HG02970 (cell line): ENCODE data around the gene TCP11.
"Not testable (repeated sequence)": the region's sequence is repeated elsewhere in the genome, so short reads cannot be mapped to it uniquely, and the experiment has no call there.

Experiments
- ATAC-seq: cut with Tn5 transposase; IDR thresholded peaks from one replicate; pipeline ENCODE4 v1.9.1; 2021; ENCODE audit warnings: mild to moderate bottlenecking, moderate library complexity, moderate number of reproducible peaks; ENCODE audit not compliant: unreplicated experiment, low FRiP score

TCP11 gene

DNA sequence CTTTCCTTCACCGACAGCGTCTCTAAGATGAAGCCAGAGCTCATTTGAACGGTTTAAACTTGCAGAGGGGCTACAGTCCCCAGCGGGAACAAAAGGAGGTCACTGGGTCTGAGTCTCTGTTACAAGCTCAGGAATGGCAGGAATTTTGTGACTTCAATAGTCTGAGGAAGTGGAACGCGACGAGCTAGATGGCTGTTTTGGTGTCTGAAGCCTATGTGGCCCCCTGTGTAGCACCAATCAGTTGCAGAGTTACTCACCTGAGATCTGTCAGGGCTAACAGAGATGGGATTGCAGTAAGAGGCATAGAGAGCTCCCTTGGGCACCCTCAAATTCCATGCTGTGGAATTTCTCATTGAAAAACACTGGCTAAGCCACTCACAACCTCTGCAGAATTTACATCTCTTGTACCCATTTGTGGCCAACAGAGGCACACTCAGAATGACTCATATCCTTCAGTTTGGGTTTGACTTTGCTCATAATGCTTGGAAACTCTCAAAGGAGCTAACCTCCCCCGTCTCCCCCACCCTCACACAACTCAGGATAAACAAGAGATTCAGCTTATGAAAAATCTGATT lies 7.1 kb upstream of the TCP11 start:
- ATAC-seq: no peak

DNA sequence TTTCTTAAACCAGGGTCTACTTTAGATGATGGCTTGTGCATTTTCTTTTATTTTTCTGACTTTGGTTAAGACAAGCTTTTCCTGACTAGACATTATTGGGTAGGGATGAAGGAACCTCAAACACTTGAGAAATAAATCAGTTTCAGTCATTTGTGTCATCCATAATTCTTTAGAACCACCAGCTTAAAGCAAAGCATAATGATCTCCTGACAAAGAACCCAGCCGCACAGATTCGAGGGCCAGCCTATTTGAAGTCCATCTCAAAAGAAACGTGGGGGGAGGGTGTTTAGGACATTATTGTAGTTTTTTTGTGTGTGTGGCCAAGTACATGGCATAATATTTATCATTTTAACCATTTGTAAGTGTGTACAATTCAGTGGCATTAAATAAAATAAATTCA lies 6.3 kb upstream of the TCP11 start:
- ATAC-seq: no peak

DNA sequence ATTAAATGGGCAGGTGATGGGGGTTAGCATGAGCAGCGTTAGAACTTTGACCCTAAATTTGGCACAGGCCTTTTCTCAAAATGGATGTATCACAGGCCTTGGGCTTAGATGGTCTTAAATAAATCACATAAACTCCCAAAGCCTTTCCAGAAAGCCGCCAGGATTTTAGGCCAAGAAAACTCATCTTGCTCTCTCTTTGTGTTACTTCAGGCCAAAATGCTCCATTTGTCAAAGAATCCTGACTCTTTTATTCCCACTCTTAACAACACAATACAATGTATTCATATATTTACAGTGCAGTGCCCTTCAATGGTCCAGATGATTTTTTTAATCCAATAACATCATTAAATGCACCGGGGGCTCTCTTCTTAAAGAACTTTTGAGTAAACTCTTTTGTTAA lies 5.9 kb upstream of the TCP11 start:
- no peak for ATAC-seq

DNA sequence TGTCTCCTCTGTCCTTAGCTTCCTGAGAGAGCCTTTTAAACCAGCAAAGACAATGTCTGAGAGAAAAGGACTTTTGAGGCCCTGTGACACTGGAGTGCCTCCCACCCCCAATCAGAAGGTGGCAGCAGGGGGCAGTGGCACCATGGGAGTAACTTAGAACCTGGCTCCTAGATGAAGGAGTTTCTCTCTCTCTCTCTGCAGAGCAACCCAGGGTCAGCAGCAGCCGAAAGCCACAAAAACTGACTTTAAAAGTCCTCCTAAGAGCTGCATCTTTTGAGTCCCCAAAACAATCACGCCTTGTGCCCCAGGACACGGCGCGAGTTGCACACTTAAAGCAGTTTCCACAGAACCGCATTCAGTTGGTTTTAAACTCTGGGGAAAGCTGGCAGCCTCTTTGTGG lies 5.3 kb upstream of the TCP11 start:
- no peak for ATAC-seq

DNA sequence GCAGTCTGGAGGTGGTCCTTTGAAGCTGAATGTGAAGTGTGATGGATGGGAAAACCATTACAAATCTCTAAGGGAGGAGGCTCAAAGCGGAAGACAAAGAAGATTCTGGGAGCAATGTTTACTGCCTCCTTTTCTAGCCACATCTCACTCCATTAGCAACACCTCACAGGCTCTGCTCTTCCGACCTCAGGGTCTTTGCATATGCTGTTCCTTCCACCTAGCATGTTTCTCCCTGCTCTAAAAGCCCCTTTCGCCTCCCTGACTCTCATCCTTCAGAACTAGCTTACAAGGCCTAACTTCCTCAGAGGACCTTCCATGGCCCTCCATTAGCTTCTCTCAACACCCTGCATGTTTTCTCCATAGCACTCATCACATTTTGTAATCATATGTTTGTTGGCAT lies 4.6 kb upstream of the TCP11 start:
- no peak for ATAC-seq

DNA sequence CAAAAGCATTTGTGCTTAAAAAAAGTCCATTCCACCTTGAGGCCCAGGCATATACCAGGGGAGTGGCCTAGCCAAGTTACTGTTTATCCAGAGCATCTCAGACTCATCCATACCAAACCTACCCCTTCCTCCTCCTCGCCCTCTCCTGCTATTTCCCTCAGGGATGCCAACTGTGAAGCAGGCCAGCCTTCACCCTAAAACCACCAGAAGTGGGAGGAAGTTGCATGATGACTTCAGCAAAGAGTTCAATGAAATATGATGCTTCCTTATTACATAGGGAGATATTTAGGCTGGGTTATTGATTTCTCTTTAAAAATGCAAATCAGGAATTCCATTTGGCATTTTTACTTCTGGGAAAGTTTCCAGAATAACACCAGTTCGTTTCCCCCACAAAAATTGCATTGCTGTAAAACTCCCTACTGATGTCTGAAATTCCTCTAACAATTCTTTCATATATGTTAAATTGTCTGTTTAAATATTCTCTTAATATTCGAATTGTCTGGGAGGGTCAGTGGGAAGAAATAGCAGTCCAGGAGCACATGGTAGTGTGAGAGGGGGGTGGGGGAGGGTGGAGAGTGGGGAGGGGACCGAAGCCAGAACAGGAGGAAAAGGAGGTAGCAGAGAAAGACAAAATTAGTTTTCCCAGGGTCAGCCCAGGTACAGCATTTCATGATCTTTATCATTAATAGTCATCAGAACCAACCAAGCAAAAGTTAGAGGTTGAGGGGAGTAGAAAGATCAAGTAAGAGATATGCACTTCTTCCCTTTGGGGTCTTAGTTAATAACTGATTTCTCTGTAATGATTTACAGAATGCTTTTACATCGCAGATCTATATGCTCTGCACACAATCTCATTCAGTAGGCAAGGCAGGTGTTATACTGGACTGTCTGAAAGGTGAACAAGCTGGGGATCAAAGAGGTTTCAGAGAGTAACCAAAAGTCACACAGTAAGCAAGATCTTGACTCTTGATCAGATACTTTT lies 1.7 kb upstream of the TCP11 start:
- ATAC-seq: no peak

DNA sequence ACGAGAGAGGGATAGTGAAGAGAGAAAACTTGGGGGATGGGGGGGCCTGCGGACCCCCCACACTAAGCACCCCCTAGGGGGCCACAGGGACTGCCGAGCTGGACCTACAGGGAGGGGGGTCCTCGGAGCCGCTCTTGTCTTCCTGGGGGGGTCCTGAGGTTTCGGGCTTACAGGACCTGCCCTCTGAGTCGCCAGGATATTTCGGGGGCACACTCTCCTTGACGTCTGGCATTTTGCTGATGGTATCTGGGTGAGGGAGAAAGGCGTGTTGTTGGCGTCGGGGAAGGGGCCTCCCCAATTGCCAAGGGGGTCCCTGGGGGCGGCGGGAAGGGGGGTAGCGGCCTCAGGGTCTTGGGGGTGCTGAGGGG lies 516 bp downstream of the TCP11 start:
- no peak for ATAC-seq

DNA sequence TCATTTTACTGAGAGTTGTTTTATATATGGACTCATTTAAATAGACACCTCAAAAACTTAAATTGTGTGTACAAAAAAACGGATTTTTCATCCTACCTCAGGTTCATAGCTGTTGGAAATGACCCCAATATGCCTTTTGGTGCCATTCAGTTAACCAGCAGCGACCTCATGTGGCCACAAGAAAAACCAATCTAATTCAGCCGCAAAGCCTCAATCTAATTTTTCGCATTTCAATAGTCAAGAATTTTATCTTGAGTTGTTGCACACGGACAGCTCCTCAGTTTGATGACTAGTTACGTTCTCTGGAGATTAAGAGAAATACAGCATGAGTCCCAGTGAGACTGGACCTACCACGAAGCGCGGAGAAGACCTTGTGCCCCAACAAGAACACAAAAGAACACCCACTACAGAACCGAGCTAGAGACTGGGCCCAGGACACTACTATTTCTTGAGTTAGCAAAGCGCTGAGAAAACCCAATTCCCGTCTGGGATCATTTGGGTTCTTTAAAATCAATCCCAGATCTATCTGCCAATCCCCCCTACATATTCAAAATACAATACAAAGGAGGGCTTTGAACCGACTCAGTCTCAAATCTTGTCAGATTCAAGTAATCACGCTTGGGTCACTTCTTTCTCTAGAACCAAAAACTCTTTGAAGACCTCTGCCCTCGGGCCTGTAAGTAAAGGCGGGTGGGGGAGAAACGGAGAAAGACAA lies 1.1 kb downstream of the TCP11 start:
- ATAC-seq: no peak

DNA sequence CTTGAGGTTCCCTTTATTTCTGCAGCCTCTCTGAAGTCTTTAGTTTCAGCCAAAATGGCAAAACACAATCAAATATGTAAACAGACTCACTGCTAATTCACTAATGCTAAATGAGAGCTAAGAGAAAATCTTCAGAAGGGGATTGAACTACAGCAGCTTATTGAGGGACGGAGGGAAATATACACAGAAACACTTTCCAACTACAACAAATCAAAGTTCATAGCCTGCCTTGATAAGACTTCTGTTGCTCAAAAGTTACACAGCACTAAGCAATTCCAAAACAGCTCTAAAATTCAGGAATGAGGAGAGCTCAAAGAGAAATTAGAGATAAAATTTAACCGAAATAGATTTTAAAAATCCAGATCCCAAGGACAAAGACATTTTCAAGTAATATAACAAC lies 1.7 kb downstream of the TCP11 start:
- no peak for ATAC-seq

DNA sequence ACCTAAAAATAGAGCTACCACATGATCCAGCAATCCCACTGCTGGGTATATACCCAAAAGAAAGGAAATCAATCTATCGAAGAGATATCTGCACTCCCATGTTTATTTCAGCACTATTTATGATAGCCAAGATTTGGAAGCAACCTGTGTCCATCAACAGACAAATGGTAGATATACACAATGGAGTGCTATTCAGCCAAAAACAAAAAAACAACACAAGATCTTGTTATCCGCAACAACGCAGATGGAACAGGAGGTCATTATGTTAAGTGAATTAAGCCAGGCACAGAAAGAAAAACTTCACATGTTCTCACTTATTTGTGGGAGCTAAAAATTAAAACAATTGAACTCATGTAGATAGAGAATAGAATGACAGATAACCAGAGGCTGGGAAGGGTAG lies 2.9 kb downstream of the TCP11 start:
- not testable (repeated sequence) for ATAC-seq

DNA sequence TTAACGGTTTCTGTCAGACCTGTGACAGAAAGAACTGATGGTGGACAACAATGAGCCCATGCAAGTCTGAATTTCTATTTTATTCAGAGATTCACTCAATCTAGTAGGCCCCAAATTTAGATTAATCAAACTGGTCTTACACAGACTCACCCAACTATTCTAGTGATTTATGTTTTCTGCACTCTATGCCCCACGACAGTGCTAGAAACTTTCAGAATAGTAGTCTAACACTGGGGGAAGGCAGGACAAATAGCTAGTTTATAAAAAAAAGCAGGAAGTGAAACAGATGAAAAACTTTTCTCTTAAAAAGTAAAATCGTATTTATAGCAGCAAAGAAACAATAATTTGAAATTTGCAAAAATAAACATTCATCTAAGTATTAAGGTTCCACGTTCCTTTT lies 5.0 kb downstream of the TCP11 start:
- no peak for ATAC-seq

DNA sequence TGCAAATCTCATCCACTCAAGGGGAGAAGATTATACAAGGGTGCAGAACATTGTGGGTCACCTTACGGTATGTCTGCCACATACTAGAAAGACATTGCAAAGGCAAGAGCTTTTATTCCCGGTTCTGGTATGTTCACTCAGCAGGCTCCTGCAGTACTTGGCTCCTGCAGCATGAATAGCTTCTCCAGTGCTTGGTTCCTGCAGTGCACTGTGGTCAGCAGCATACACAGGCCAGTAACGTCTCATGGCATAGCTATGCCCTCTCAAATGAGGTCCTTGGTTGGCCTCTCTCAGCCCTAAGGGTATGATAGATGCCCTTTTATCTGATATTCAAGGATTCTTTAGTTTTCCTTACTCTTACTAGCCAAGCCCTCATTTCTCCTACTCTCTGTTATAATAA lies 12.6 kb downstream of the TCP11 start:
- ATAC-seq: no peak

DNA sequence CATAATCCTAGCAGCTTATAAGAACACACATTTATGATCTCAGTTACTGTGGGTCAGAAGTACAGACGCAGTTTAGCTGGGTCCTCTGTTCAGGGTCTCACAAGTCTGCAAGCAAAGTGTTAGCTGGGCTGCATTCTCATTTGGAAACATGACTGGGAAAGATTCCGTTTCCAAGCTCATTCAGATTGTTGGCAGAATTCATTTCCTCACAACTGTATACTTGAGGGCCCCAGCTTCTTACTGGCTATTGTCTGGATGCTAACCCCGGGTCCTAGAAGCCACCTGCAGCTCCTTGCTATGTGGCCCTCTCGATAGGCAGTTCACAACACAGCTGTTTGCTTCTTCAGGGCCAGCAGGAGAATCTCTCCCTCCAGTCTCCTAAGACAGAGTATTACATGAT lies 13.1 kb downstream of the TCP11 start:
- no peak for ATAC-seq

DNA sequence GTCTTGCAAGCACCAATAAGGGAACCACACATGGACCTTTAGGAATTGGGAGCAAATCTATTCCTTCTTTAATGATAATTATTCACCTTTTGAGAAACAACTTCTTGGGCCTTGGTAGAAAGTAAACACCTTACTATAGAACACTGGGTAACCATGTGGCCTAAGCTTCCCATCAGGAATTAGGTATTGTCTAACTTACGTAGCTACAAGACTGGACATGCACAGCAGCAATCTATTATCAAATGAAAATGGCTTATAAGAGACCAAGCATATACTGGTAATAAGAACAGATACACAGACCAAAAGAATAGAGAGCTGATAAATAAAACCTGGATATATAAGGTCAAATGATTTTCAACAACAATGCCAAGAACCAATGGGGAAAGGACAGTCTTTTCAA lies 16.8 kb downstream of the TCP11 start:
- ATAC-seq: no peak

DNA sequence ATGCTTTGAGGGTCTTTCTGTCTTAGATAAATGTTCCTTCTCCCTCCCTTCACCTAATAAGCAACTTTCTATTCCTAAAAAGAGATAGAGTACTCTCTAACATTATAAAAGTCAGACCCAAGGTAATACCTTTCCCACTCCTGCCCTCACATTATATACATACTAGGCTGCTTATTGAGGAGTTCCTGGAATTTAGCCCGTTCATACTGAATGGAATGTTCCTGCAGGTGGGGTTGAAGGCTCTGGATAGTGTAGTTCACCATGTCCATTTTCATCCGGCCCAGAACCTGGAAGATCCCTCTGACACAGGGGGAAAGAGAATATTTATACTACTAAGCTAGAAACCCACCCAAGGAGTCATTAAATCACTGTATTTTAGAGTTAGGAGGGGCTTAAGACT lies 20.4 kb downstream of the TCP11 start:
- ATAC-seq: no peak

DNA sequence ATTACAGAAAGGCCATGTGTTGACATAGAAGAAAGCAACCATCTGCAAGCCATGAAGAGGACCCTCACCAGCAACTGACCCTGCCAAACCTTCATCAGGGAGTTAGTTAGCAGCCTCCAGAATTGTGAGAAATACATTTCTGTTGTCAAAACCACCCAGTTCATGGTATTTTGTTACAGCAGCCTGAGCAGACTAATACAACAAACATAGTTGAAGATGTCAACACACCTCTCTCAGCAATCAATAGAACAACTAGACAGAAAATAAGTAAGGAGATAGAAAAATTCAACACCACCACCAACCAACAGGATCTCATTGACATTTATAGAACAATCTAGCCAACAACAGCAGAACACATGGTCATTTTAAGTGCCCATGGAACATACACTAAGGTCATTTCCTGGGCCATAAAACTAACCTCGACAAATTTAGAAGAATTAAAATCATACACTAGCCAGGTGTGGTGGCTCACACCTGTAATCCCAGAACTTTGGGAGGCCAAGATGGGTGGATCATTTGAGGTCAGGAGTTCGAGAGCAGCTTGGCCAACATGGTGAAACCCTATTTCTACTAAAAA lies 32.7 kb downstream of the TCP11 start:
- ATAC-seq: no peak

DNA sequence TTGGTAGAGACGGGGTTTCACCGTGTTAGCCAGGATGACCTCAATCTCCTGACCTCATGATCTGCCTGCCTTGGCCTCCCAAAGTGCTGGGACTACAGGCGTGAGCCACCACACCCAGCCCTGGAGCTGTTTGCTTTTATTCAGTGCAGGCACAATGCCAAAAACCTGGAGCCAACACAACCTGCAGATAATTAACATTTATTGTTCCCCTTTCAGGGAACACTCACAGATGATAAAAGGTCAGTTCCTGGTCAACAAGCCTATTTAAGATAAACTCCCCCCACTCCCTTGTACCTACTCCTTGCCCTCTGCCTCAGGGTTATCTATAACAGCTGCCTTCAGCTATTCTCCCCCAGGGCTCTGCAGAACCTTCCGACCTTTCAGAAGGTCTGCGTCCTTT lies 33.4 kb downstream of the TCP11 start:
- not testable (repeated sequence) for ATAC-seq

DNA sequence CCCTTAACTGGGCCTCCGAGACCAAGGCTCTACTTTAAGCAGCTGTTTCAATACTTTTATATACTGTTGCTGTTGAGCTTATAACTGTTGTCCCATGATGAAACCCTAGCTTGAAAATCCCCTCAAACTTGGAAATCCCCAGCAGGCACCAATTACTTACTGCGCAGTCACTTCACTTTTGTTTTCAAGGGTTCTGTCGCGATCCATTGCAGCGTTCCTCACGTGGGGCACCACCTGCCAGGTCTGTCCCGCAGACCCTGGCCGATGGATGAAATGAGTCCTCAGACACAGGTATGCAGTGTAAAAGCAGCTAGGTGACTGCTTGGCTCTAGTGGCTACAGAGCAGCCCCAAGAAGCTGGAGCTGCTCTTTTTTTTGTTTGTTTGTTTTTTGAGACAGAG lies 33.9 kb downstream of the TCP11 start:
- ATAC-seq: not testable (repeated sequence)

DNA sequence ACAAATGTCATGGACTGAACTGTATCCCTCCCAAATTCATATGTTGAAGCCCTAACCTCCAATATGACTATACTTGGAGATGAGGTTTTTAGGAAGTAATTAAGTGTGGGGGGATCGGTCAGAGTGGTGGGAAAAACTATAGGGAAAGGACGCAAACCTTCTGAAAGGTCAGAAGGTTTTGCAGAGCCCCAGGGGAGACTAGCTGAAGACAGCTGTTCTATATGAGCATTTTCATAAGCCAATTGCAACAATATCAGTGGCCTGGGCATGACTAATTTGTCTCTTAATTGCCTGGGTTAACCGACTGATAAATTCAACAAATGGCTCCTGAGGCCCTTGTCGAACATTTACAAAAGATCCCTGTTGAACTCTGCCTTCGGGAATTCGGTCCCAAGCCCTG lies 35.1 kb downstream of the TCP11 start:
- ATAC-seq: not testable (repeated sequence)

DNA sequence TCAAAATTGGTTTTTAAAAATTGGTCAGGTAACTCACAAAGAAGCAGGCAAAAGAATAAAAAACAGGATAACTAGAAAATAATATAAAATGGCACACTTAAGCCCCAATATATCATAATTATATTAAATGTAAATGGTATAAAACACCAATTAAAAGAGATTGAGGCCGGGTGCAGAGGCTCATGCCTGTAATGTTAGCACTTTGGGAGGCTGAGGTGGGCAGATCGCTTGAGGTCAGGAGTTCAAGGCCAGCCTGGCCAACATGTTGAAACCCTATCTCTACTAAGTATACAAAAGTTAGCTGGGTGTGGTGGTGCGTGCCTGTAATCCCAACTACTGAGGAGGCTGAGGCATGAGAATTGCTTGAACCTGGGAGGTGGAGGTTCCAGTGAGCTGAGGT lies 36.1 kb downstream of the TCP11 start:
- no peak for ATAC-seq

DNA sequence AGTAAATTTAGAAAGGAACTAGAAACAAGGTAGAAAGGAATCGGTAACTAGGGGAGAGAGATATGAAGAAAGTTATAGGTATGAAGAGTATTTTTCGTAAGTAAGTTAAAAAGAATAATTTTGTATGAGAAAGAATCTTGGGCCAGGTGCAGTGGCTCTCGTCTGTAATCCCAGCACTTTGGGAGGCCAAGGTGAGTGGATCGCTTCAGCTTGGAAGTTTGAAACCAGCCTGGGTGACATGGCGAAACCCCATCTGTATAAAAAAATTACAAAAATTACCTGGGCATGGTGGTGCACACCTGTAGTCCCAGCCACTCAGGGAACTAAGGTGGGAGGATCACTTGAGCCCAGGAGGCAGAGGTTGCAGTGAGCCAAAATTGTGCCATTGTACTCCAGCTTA lies 42.0 kb downstream of the TCP11 start:
- no peak for ATAC-seq
